HG03159 (cell line): ENCODE data around the gene NCAPH2.

Experiments used
- ATAC-seq: cut with Tn5 transposase; IDR thresholded peaks from one replicate; pipeline ENCODE4 v1.9.1; 2021; ENCODE audit warnings: mild to moderate bottlenecking, moderate library complexity; ENCODE audit not compliant: unreplicated experiment

The NCAPH2 gene

DNA sequence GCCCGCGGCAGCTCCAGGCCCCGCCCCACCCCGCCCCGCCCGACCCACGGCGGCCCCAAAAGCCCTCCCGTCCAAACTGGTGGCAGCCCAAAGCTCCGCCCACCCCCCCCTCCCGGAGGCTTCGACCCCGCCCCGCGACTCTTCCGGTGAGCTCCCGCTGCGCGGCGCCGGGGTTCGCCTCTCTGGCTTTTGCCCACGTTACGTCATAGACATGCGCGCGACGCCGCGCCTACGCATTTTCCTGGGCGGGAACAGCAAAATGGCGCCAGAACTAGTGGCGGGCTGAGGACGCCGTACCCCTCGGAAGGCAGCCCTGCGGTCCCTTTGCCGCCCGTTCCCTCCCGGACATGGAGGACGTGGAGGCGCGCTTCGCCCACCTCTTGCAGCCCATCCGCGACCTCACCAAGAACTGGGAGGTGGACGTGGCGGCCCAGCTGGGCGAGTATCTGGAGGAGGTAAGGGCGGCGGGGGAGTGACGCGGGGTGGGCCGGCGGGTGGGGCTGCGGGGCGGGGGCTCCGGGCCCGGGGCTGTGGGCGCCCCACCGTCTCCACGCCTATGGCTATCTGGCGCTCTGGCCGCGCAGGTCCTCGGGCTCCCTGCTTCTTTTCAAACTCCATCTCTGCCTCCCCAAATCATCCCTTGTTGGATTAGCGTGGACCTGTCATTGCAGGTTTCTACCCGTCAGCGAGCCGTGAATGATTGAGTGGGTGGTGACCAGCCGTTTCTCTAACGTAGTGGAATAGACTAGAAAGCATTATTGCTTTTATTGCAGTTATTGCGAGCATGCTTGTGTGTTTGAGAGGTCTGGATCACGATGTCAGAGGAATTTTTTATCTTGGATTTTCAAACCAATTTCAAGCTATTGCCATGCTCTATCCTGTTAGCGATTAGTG lies at the start of gene NCAPH2:
Gene NCAPH2 (plus strand): TSS at position 234 of the 894 bp plus-strand sequence. CDS start 114 bp downstream, at position 348.
- ATAC-seq, result peak; percentile 75

DNA sequence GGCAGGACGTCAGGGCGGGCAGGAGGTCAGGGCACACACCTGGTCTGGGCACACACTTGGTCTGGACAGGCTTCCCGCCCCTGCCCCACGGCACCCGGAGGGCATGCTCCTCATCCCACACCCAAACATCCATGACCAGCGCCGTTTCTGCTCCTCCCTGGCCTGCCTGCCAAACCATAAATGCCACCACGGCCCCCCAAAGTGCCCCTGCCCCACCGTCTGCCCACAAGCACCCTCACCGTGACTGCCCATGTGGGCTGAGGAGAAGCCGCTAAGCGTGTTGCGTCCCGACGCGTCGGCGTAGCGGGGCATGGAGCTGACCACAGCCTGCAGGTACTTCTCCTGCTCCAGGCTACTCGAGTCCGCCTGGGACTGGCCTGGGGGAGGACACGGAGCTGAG lies 49.0 kb upstream of the NCAPH2 start:
- no peak for ATAC-seq

DNA sequence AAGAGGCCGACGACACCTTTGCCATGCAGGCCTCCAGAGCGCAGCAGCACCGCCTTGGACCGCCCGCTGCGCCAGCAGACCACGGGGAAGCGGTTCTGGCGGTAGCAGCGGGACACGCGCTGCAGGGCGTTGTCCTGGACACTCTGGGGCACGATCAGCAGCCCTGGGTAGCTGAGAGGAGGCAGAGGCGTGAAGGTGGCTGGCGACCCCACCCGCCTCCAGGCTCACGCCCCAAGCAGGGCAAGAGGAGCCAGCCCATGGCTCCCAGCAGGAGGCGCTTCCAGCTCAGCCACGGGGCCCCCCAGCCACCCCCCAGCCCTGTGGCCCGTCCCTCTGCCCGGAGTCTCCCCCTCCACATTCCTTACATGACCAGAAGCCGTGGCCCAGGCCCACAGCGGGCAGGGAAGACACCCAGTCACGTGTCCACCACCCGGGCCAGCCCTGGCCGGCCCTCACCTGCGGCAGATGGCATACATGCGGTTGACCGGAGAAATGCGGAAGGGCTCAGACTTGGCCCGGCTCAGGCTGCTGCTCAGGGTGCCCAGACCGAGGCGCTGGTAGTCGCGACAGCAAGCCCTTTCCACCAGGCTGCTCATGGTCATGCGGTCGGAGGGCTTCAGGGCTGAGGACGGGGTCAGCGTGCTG lies 48.4 kb upstream of the NCAPH2 start:
- no peak for ATAC-seq

DNA sequence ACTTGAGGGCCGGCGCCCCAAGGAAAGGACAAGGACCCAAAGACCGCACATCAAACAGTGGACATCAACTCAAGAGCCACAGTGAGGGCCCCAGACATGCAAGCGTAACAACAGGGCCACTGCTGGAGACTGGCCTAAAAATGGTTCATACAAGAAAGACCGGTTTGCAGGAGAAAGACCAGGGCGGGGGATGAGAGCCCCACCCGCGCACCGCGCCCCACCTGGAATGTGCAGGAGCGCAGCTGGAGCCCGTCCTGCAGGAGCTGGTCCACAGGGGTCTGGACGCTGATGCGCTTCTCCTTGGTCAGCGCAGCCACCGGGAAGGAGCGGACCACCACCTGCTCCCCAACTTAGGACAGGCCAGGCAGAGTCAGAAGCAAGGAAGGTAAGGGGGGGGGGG lies 47.1 kb upstream of the NCAPH2 start:
- no peak for ATAC-seq

DNA sequence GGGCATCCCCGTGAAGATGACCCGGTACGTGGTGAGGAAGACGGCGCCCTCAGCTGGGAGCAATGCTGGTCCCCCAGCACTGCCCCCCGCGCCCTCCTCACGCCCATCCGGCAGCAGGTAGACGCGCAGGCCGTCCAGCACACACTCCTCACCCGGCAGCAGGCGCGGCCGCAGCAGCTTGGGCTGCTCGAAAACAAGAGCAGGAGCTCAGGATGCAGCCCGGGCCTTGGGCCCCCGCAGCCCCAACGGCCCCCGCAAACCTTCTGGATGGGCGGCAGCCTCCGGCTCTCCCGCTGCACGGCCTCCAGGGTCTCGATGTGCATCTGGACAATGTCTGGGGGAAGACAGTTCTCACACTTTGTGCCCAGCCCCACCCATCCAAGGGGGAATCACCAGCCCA lies 46.5 kb upstream of the NCAPH2 start:
- no peak for ATAC-seq

DNA sequence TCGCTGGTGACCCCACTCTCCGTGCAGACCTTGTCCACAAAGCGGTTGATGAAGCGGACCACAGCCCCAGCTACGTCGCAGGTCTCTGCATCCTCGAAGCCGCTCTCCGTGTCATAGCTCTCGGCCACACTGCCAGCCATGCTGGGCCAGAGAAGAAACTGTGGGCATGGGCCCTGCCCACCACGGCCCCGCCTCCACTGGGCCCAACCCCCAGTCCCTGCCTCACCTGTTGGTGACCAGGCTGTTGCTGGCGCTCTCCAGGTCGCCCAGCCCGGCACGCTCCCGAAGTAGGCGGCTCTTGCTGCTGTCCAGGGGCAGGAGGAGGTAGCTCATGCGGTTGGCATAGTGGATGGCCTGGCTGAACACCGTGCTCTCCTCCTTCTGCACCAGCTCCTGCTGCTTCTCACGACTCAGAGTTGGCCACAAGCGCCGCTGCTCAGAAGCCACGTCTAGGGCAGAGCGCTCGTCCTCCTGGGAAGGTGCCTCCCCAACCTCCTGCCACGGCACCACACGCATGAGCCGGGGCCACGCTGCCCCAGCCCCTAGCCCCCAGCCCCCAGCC lies 46.0 kb upstream of the NCAPH2 start:
- ATAC-seq, result no peak

DNA sequence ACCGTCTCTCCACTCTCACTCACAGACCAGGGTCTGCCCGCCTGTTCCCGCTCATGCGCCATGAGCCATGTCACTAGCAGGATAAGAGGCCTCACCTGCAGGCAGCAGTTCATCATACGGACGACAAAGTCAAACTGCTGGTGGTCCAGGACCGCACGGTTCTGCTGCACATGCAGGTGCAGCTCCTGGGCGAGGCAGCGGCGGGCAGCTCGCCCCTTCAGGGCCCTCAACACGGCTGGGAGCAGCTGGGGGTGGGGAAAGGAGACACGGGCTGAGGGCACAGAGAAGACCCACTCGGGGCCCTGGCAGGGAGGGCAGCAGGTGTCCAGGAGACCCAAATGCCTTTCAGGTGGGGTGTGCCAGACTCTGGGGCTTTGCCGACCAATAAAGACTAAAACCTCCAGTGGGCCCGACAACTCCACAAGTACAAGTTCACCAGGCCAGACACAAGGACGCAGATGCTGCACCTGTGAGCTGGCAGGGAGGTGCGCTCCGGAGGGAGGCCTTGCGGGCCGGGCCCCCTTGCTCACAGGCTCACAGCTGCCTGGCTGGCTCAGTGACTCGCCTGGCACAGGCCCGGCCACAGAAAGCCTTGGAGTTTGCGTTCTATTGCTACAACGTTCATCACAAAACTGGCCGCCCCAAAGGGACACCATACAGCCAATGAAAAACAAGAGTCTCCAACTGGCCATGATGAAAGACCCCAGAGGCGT lies 44.7 kb upstream of the NCAPH2 start:
- no peak for ATAC-seq

DNA sequence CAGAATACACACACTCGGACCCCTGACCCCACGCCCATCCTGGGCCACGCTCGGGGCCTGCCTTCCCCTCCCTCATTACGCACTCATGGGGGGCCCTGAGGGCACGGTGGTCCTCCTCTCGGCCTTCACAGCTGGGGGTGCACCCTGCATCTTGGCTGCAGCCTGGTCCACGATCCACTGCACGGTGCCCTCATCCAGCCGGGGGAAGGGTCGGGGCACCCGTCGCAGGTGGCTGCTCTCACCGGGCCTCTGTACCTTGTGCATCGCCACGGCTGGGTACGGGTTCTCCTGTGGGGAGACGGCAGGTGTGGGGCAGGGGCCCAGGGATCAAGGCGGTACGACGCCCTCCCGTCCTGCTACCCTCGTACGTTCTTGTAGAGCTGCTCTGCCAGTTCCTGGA lies 43.6 kb upstream of the NCAPH2 start:
- no peak for ATAC-seq

DNA sequence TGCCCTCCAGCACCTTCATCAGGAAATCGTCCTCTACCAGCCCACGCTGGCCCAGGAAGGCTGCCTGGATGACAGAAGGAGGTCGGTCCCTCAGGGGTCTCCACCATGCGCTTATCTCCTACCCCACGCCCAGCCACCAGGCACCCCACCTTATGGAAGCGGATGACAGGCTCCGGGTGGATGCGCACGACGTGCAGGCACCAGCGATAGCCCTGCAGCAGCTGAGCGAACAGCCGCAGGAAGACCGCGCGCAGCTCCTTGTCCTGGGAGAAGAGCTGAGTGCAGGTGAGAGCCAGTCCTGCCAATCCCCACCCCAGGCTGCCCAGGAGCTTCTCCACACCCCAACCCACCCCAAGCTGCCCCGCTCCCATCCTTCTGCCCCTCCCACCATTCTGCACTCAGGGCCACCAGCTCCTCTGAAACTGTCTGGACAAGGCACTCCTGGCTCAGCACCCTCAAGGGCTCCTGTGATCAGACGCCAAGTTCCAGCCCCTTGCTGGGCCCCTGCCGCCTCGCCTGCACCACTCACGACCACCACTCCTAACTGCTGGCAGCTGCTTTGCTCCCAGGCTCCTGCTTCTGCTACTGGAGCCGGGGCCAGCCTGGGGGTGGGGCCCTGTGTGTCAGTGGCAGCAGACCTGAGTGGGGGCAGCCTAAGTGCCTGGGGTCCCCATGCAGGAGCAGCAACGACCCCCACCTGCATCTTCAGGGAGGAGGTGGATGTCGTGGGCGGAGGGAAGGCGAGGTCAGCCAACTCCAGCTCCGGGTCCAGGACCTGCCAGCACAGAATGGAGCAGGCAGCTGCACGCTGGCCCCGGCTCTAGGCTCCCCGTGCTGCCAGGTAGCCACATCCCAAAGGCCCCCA lies 42.7 kb upstream of the NCAPH2 start:
- ATAC-seq, result no peak

DNA sequence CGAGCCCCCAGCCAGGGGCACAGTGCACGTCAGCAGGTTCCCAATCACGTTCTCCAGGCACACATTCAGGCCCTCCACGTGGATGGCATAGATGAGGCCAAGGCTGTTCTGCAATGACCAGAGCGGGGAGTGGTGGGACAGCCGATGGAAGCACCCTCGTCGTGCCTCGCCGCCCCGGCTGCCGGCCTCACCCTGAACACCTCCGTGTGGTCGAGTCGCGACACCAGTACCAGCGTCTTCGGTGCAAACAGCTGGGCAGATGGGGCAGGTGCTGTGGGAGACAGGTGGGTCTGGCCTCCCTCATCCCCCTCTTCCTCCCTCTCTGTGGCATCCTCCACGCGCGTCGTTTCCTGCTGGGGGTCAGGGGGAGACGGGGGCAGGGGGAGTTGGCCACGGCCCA lies 40.7 kb upstream of the NCAPH2 start:
- ATAC-seq, result no peak

DNA sequence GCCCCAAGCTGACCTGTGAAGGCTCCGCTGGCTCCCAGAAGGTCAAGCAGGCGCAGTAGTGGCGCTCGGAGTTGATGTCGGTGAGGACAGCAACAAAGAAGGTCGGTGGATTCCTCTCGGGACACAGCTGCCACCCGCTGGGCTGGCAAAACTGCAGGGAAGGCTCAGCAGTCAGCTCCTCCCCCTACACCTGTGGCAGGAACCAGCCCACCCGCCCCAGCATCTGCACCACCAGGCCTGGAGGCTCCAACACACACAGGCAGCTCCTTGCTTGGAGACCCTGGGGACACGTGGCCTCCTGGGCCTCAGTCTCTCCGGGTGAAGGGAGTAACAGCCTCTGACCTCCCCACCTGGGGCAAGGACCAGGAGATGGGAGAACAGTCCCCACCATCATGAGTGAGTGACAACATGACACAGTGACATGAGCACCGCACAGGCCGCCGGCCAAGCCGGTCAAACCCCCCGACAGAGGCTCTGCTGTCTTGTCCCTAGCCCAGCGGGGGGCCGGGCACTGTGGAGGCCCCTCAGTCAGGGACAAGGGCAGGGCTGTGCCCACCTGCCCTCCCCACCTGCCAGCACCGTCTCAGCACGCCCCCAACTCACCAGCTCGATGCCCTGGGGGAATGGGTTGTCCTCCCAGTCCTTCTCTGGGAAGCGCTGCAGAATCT lies 40.1 kb upstream of the NCAPH2 start:
- no peak for ATAC-seq

DNA sequence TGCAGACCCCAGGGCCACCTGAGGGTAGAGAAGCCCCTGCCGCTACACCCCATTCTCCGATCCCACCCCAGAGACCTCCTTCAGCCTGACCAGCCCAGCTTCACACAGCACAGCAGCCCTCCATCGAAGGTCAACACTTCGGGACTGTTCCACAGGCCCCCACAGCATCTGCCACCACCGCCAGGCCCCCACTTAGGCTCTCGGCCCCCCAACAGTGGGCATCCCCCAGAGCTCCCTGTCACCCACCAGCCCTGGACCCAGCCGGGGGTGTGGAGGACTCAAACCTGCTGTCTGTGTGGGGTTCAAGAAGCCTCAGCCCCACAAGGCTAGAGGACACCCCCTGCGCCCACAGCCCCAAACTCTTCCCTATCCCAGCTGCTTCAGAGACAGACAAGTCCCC lies 39.4 kb upstream of the NCAPH2 start:
- ATAC-seq, result no peak

DNA sequence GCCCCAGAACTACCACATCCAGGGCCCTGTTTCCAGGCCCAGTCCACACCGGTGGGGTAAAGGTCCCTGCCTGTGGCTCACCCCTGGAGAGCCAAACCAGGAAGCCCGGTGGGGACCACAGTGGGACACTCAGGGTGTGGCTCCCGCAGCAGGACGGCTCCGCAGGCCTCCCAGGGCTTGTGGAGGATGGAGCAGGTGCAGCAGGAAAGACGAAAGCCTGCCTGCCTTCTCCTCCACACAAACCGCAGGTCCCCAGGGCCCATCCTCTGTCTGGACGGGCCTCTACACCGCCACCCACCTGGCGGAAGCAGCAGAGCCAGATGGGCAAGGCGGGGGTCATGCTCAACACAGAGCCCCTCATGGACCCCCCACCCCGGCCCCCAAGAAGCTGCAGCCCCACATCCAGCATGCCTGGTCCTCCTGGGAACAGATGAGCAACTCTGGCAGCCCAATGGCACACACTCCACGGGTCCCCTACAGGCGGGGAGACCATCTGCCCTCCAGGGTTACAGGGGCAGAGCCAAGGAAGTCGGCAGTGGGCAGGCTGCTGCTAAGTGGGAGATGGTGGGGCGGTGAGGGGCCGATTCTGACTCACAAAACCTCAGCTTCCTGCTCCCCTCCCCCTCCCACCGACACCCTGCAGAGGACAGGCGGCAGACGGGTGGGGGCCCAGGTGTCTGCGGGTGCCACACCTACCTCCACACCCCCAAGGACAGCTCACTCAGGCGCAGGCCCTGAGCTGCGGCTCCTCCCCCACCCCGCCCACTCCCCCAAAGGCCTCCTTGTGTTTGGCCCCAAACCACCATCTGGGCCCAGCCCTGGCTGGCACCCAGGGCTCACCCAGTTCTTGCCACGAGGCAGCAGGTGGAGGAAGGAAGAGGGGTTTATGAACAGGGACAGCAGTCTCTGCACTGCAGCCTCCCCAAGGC lies 38.4 kb upstream of the NCAPH2 start:
- peak; percentile 56 for ATAC-seq

DNA sequence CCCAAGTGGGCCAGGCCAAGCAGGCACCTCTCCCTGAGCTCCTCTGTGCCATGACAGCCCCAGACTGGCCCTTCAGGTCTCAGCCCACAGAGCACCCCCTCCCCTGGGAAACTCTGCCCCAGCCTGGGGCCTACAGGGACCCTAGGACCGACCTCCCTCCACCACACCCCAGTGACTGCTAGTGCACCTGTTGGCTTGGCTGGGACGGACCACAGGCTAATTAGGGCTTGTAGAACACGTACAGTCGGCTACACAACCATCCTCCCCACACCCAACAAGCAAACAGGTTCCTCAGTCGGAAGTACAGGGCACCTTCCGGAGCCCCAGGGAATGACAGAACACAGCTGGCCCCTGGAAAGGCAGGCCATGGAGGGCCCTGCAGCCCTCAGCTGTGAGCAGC lies 37.5 kb upstream of the NCAPH2 start:
- peak; percentile 7 for ATAC-seq

DNA sequence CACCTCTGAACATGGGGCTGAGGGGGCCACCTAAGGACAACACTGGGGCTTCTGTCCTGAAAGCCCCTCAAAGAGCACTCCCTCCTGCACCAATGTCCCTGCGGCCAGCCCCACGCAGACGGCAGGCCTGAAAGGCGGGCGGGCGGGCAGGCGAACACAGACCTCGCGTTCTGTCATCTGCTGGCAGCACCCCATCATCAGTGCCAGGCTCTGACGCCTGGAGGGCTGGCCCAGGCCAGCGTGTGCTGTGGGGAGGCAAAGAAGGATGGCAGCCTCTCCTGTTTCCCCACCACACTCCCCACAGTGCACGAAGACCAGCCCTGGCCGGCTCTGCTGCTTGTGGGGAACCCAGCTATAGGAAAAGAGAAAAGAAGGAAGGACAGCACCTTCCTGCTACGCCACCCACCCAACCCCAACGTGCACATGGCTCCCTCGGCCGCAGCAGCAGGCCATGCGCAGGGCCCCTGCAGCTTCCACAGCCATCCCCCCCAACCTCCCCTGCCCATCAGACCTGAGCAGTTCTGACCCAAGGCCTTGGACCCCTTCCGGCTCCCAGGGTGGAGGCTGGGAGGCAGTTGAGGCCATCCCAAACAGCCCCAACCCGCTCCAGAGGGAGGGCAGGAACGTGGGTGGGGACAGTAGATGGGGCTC lies 36.7 kb upstream of the NCAPH2 start:
- no peak for ATAC-seq

DNA sequence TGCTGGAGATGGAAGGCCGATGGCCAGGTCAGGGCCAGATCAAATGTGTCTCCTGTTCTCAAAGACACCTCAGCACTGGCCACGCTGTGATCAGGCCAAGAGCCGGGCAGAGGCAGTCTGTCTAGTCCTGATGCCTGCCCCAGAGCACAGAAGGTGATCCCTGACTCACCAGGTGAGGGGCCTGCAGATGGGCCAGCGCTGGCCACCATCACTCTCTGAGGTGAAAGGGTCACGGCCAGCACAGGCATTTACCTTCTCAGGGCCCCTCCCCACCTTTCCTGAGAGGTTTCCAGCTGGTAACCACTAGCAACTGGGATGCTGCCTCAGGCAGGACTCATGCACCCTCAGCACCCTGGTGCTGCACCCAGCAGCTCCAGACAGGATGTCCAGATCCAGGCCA lies 36.1 kb upstream of the NCAPH2 start:
- no peak for ATAC-seq

DNA sequence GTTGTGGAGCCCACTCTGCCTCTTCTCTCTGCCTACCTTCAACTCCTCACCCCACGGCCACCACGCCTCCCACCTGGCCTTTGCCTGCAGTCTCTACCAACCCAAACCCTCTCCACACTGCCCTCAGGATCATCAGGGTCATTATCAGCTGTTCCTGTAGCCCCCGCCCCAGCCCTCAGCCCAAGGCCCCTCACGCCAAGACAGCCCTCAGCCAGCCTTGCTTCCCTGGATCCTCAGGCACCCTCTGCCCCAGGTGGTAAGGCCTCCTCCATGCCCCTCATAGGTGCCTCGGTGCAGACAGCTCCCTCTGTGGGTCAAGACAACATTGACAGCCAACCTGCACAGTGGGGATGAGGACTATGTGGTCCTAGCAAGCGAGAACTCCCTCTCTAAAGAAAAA lies 34.9 kb upstream of the NCAPH2 start:
- ATAC-seq, result no peak
